ENCODE measurements around the gene ARHGEF28. TPM values are rescaled to one million over a fixed set of nuclear protein-coding genes. Genes with fewer than 3 reads are reported as not detected.

ARHGEF28 gene
- total and polyA plus RNA-seq, 9 of the 15 experiments (the other 6 are each of a cell fraction or from before 2014, with no cell fraction given) = 0.27 TPM; not detected in 8

DNA sequence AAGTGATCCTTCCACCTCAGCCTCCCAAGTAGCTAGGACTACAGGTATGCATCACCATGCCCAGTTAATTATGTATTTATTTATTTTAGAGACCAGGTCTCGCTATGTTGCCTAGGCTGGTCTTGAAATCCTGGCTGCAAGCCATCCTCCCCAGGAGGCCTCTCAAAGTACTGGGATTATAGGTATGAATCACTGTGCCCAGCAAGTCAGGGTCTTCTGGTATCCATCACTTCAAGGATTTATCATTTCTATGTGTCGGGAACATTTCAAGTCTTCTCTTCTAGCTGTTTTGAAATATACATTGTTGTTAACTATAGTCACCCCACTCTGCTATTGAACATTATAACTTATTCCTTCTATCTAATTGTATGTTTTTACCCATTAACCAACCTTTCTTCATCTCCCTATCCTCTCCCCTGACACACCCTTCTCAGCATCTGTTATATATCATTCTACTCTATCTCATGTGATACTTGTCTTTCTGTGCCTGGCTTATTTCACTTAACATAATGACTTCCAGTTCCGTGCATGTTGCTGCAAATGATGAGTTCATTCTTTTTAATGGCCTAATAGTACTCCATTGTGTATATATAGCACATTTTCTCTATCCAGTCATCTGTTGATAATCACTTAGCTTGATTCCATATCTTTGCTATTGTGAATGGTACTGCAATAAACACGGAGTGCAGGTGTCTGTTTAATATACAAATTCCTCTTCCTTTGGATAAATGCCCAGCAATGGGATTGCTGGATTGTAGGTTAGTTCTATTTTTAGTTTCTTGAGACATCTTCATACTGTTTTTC is 34.1 kb upstream of the ARHGEF28 start:
- H3K4me1 ChIP-seq (replicated peaks in 1 of 2; ENCODE audit: control insufficient read depth in 2 of 2, insufficient read depth in 2 of 2, low read length in 2 of 2) = no peaks in the 10 kb centered on the region
- DNase-seq (ENCODE audit: extremely low read depth in 1 of 4, low spot score in 3 of 4) (no peak), ATAC-seq (no peak), FAIRE-seq (no peak)
- H3K27me3 ChIP-seq (ENCODE audit: control insufficient read depth in 2 of 2, insufficient read depth in 2 of 2, low read length in 2 of 2) = no peaks in the 10 kb centered on the region
- H2AFZ ChIP-seq (ENCODE audit: low read depth, low read length) = no peak overlapping the region
- in situ Hi-C loops (cut with MboI) (no loop called here), intact Hi-C loops (cut with micrococcal nuclease) (loop anchor here (1.0 to 5.0 kb wide), 4 partner anchors 75 to 1055 kb away; no protein-coding TSS in a partner anchor)
- no peak overlapping the region for H3K4me2 ChIP-seq (ENCODE audit: insufficient read depth, low read length)
- BruUV-seq (replicated peaks) = no TSS peak
- H3K27ac ChIP-seq (ENCODE audit: extremely low read depth, low read depth, low read length) = no peak overlapping the region
- H3K9me1 ChIP-seq (ENCODE audit: control insufficient read depth, insufficient read depth, low read length) = no peaks in the 10 kb centered on the region
- no peaks in the 10 kb centered on the region for H3K9me3 ChIP-seq (replicated peaks; ENCODE audit: control insufficient read depth, insufficient read depth, low read depth, low read length)
- 0% methylated on average over 4 of the region's 4 CpGs for WGBS (ENCODE audit: insufficient coverage, low coverage, missing lambda C conversion rate)
- no peak overlapping the region for H3K4me3 ChIP-seq
- no peaks in the 10 kb centered on the region for H3K79me2 ChIP-seq (ENCODE audit: control insufficient read depth, insufficient read depth, low read length)
- 0 out of 2 replicates have a peak, but pooled peaks cover 5% of the 10 kb centered on the region for H4K20me1 ChIP-seq (replicated peaks; ENCODE audit: control insufficient read depth, insufficient read depth, low read length)
- no peak overlapping the region for H3K9ac ChIP-seq (ENCODE audit: insufficient read depth in 1 of 2, low read depth in 2 of 2, low read length in 2 of 2)
- ChIA-PET POLR2A (no interaction called here), CTCF (ENCODE audit: low intra/inter-chr PET ratio) (interaction anchor here (0.6 to 4.4 kb wide), 4 partner anchors 102 to 375 kb away, joined by 3 to 50 read pairs (median 6); no protein-coding TSS in a partner anchor)
- H3K36me3 ChIP-seq (ENCODE audit: control insufficient read depth, insufficient read depth, low read length) = no peaks in the 10 kb centered on the region
- no peak for TF ChIP-seq KAT2B (IDR thresholded peaks at IDR 0.05; ENCODE audit: low read depth, low read length)
- TF ChIP-seq MECOM (CRISPR knock-in tag; IDR thresholded peaks at IDR 0.05) = no peak
- no peak for TF ChIP-seq ZNF431 (CRISPR knock-in tag; IDR thresholded peaks at IDR 0.05)
- TF ChIP-seq GTF2E2 (tag; IDR thresholded peaks at IDR 0.05) = no peak
- no peak for TF ChIP-seq CBFA2T2 (conservative IDR thresholded peaks at IDR 0.05)
- TF ChIP-seq, protein P1, sequence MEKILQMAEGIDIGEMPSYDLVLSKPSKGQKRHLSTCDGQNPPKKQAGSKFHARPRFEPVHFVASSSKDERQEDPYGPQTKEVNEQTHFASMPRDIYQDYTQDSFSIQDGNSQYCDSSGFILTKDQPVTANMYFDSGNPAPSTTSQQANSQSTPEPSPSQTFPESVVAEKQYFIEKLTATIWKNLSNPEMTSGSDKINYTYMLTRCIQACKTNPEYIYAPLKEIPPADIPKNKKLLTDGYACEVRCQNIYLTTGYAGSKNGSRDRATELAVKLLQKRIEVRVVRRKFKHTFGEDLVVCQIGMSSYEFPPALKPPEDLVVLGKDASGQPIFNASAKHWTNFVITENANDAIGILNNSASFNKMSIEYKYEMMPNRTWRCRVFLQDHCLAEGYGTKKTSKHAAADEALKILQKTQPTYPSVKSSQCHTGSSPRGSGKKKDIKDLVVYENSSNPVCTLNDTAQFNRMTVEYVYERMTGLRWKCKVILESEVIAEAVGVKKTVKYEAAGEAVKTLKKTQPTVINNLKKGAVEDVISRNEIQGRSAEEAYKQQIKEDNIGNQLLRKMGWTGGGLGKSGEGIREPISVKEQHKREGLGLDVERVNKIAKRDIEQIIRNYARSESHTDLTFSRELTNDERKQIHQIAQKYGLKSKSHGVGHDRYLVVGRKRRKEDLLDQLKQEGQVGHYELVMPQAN (IDR thresholded peaks at IDR 0.05; ENCODE audit: borderline replicate concordance) = no peak
- no peak for TF ChIP-seq CBX8 (IDR thresholded peaks at IDR 0.05; ENCODE audit: borderline replicate concordance, extremely low read depth, low read depth, low read length, poor library complexity, severe bottlenecking)
- TF ChIP-seq ZSCAN32 (CRISPR knock-in tag; IDR thresholded peaks at IDR 0.05) = no peak
- no peak for TF ChIP-seq BRD9 (IDR thresholded peaks at IDR 0.05; ENCODE audit: low read depth, partially characterized antibody)
- TF ChIP-seq ZNF12 (CRISPR knock-in tag; IDR thresholded peaks at IDR 0.05) = no peak
- TF ChIP-seq ZNF592 (IDR thresholded peaks at IDR 0.05) = no peak
- no peak for TF ChIP-seq SETDB1 (IDR thresholded peaks at IDR 0.05; ENCODE audit: low read length)
- TF ChIP-seq PTBP1 (IDR thresholded peaks at IDR 0.05; ENCODE audit: low read depth, low read length) = no peak
- no peak for TF ChIP-seq NCOA6 (IDR thresholded peaks at IDR 0.05)
- TF ChIP-seq NCOA2 (IDR thresholded peaks at IDR 0.05; ENCODE audit: partially characterized antibody in 2 of 2) = no peak
- TF ChIP-seq BCOR (IDR thresholded peaks at IDR 0.05) = no peak
